PC-3 (cell line): Measurements from ENCODE around the gene ZMIZ1.

Experiments
- EZH2 ChIP-seq: fragments of 300-600 bp; sonication (generic); IDR thresholded peaks from one replicate; pipeline ENCODE4 v1.6.1; 2017; ENCODE audit warnings: antibody characterized with exemption, mild to moderate bottlenecking, low read length; ENCODE audit not compliant: unreplicated experiment
- EZH2phosphoT487 ChIP-seq: fragments of 300-600 bp; sonication (generic); IDR thresholded peaks from 2 replicates; pipeline ENCODE4 v1.6.1; 2018; ENCODE audit warnings: mild to moderate bottlenecking, antibody characterized with exemption, low read length, borderline replicate concordance
- TF ChIP-seq, protein P1 (sequence below): fragments of 300-600 bp; sonication (generic); conservative IDR thresholded peaks from 2 replicates; pipeline ENCODE4 v1.5.1; 2017; ENCODE audit warnings: antibody characterized with exemption, low read depth, mild to moderate bottlenecking, low read length

DNA sequence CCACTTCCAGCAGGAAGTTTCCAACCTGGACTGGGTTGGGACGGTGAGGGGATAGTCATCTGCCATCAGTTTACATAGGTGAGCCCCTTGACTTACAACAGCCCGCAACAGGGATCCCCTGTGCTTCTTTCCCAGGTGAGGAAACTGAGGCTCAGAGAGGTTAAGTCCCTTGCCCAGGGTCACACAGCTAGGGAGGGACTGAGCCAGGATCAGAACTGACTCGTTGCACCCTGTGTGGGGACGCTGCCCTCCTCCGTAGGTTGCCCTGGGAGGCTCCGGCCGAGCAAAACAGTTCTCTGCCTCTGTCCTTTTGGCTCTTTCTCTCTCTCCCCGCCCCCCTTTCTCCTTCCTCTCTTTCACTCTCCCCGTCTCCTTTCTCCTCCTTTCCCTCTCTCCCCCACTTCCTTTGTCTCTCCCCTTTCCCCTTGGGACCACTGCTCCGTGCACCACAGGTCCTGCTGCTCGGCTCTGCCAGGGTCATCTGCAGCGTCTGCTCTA is 161.1 kb downstream of the ZMIZ1 start:
- TF ChIP-seq, protein P1, sequence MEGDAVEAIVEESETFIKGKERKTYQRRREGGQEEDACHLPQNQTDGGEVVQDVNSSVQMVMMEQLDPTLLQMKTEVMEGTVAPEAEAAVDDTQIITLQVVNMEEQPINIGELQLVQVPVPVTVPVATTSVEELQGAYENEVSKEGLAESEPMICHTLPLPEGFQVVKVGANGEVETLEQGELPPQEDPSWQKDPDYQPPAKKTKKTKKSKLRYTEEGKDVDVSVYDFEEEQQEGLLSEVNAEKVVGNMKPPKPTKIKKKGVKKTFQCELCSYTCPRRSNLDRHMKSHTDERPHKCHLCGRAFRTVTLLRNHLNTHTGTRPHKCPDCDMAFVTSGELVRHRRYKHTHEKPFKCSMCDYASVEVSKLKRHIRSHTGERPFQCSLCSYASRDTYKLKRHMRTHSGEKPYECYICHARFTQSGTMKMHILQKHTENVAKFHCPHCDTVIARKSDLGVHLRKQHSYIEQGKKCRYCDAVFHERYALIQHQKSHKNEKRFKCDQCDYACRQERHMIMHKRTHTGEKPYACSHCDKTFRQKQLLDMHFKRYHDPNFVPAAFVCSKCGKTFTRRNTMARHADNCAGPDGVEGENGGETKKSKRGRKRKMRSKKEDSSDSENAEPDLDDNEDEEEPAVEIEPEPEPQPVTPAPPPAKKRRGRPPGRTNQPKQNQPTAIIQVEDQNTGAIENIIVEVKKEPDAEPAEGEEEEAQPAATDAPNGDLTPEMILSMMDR = no peak
- TF ChIP-seq EZH2phosphoT487 = no peak
- TF ChIP-seq EZH2 = no peak
